Measurements from ENCODE around the gene NLRP1.
"Not testable (repeated sequence)": the region's sequence is repeated elsewhere in the genome, so short reads cannot be mapped to it uniquely, and the experiment has no call there.

NLRP1 gene

GRCh38 chr17:5585836-5586521, 1.7 kb upstream of the NLRP1 start:
- DNase-seq = no peak

GRCh38 chr17:5585287-5585794, 1.0 kb upstream of the NLRP1 start:
- DNase-seq = no peak

DNA sequence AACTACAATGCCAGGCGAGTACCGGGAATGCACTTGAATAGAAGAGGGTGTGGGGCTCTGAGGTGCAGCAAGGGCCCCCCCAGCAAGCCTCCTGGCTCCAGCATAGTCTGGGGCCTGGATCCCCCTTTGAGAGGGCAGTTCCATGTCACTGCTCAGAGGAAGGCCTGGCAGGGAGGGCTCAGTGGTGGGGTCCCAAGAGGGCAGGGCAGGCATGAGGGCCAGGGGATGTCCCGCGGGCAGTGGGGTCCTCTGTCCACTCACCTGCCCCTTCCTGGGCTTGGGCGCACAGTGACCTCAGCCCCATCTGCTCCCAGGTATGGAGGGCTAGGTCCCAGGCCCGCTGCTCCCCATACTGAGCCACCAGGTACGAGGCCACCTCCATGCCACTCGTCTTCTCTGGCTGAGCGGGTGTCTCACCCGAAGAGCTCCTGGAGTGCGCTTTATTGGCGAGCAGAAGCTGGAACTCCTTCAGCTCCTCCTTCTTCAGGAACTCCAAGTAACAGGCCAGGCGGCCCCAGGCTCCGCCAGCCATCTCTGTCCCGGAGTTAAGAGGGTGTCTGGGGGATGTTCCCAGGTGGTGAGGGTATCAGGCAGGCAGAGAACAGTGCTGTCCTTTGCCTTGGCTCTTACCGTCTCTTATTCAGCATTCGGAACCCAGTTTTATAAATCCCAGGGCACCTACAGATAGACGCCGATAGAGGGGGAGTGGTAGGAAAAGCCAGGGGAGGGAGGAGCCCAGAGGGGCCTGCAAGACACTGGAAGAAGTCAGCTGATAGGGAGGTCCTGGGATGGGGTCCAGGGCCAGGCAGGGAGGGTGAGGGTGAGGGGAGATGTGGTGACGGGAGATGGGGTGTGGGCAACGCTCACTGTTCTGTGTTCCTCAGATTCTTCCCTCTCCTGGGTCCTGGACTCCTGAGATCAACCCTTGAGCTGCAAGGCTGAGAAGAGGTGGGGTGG, 605 bp downstream of the NLRP1 start:
- no peak for DNase-seq

GRCh38 chr17:5582209-5583185, 1.8 kb downstream of the NLRP1 start:
- no peak for DNase-seq

- DNase-seq = no peak
Measured at GRCh38 chr17:5581655-5582054, 2.7 kb downstream of the NLRP1 start.

DNA sequence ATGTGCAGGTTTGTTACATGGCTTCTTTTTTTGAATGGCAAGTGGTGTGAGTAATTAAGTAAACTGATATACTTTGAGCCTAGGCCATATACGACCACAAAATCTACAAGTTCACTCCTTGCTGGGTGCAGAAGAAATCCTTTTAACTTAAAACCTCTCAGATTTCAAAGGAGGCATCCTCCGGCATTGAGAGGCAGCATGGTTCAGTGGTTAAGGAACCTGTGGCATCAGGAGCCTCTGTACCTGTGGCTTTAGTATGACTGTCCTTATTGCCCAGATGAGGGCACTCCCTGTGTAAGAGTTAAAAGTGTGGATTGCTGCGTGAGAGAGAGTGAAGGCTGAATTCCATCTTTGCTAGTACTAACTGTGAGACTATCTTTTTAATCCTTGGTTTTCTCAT, 3.3 kb downstream of the NLRP1 start:
- no peak for DNase-seq

- no peak for DNase-seq
Measured at GRCh38 chr17:5580367-5580766, 3.9 kb downstream of the NLRP1 start.

DNA sequence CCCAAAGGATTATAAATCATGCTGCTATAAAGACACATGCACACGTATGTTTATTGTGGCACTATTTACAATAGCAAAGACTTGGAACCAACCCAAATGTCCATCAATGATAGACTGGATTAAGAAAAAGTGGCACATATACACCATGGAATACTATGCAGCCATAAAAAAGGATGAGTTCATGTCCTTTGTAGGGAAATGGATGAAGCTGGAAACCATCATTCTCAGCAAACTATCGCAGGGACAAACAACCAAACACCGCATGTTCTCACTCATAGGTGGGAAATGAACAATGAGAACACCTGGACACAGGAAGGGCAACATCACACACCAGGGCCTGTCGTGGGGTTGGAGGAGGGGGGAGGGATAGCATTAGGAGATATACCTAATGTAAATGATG, 5.5 kb downstream of the NLRP1 start:
- not testable (repeated sequence) for DNase-seq

DNA sequence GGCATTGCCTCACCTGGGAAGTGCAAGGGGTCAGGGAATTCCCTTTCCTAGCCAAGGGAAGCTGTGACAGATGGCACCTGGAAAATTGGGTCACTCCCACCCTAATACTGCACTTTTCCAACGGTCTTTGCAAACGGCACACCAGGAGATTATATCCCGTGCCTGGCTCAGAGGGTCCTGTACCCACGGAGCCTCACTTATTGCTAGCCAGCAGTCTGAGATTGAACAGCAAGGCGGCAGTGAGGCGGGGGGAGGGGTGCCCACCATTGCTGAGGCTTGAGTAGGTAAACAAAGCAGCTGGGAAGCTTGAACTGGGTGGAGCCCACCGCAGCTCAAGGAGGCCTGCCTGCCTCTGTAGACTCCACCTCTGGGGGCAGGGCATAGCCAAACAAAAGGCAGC, 11.3 kb downstream of the NLRP1 start:
- not testable (repeated sequence) for DNase-seq

DNA sequence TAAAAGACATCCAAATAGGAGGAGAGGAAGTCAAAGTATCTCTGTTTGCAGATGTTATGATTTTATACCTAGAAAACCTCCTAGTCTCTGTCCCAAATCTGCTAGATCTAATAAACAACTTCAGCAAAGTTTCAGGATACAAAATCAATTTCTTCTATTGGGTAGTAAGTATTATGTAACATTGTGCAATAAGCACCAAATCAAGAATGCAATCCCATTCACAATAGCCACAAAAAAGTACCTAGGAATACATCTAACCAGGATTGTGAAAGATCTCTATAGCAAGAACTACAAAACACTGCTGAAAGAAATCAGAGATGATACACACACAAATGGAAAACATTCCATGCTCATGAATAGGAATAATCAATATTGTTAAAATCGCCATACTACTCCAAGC, 13.0 kb downstream of the NLRP1 start:
- no peak for DNase-seq

GRCh38 chr17:5565808-5566207, 18.5 kb downstream of the NLRP1 start:
- DNase-seq = no peak

GRCh38 chr17:5563456-5563855, 20.9 kb downstream of the NLRP1 start:
- DNase-seq = no peak

GRCh38 chr17:5562661-5563360, 21.5 kb downstream of the NLRP1 start:
- DNase-seq = no peak

- DNase-seq = no peak
Measured at GRCh38 chr17:5561736-5562571, 22.4 kb downstream of the NLRP1 start.

DNA sequence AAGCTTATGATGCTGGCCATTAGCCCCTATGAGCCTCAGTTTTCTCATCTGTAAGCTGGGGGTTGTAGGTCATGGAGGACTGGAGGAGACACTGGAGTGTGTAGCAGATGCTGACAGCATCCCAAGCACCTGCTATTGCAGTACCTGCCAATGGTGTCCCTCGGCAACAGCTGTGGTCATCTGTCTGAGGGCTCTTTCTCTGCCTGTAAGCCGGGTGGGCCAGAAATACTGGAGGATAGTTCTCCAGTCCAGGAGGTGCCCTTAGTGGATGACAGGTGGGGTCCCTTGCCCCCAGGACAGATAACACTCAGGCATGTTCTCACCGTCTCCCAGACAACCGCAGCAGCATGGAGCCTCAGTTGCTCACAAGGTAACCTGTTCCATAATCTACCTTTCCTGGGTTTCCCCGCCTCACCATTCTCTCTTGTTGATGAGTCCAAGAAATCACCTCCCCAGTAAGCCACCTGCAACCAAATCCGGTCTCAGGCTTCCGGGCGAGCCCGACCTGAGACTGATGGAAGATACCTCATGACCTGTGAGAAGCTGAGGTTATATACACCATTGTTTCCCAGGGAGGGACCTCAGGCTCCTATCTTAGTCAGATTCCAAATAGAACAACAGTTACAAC, 23.8 kb downstream of the NLRP1 start:
- DNase-seq = no peak

- no peak for DNase-seq
Measured at GRCh38 chr17:5558815-5559785, 25.2 kb downstream of the NLRP1 start.

DNA sequence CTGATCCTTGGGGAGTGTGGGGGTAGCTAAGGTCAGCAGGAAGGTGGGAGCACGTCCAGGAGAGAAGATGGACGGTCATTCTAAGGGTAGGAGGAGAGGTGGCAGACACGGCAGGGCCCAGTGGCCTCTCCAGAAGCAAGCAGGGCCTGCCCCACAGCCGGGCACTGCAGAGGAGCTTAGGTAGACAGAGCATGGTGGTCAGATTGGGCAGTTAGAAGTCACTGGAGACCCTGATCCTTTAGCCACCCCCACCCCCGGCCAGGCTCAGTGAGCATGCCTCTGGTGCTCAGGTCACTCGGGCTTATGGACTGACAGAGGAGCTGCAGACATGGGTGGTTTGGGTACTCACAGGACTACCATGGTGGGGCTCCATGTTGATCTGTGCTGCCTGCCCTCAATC, 26.3 kb downstream of the NLRP1 start:
- no peak for DNase-seq

DNA sequence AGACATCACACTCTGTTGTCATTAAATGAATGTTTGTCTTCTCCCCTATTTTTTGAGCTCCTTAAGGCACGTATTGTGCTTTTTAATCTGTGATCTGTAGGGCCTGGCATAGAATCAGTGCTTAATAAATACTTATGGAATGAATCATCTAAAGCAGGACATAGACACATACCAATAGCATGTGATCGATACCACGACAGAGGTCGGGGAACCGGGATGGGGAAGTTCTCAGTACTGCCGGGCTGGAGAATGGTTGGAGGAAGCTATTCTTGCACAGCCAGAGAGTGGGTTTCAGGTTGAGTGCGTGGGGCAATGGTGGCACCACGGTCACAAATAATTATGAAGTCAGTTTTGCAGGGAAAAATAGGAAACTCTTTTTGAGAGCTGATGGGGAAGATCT, 26.8 kb downstream of the NLRP1 start:
- DNase-seq = no peak

DNA sequence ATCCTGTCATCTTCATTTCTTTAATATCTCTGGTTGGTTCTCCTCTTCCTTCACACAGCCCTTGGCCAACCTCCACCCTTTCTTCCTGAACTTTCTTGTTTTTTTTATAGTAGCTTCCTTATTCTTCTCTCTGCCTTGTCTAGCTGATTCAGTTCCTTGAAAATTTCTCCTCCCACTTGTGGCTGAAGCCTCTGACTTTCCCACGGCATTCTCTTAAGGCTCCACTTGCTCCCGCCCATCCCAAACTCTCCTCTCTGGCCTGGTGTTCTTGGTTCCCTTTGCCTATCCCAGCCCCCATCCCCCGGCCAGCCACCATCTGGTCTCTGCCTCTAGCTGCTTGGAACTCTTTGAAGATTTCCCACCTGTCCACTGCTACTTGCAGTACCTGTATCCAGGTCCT, 29.1 kb downstream of the NLRP1 start:
- no peak for DNase-seq

All from stimulated activated CD4-positive, alpha-beta T cell treated with anti-CD3 and anti-CD28 coated beads, Interleukin-4, amount 100 ng/mL, for 4 hours (primary cell).